H9 (cell line): Measurements from ENCODE around the gene LIPC. TPM values are rescaled to one million over a fixed set of nuclear protein-coding genes. Genes with fewer than 3 reads are reported as not detected.

Experiments
- DNase-seq: peaks from one replicate; pipeline ENCODE4 v3.0.0-alpha.2; 2017
- H2AFZ ChIP-seq: one replicate; pipeline ENCODE4 v1.6.1; 2013; ENCODE audit warnings: mild to moderate bottlenecking, low read length, control low read depth, moderate library complexity
- H2AK5ac ChIP-seq: 2 replicates; pipeline ENCODE4 v1.6.1; 2013; ENCODE audit warnings: low read length, control low read depth, mixed read lengths; ENCODE audit not compliant: insufficient read length
- H2BK120ac ChIP-seq: one replicate; pipeline ENCODE4 v1.6.1; 2013; ENCODE audit warnings: low read depth, mild to moderate bottlenecking, low read length, control low read depth, inconsistent platforms; ENCODE audit not compliant: poor library complexity, severe bottlenecking
- H2BK12ac ChIP-seq: 2 replicates; pipeline ENCODE4 v1.6.1; 2013; ENCODE audit warnings: low read length, control low read depth, mixed read lengths, low read depth; ENCODE audit not compliant: insufficient read length
- H2BK15ac ChIP-seq: 2 replicates; pipeline ENCODE4 v1.6.1; 2013; ENCODE audit warnings: low read depth, low read length, control low read depth
- H2BK20ac ChIP-seq: one replicate; pipeline ENCODE4 v1.6.1; 2013; ENCODE audit warnings: low read depth, mild to moderate bottlenecking, low read length, control low read depth, inconsistent platforms; ENCODE audit not compliant: poor library complexity, severe bottlenecking
- H2BK5ac ChIP-seq: 2 replicates; pipeline ENCODE4 v1.6.1; 2013; ENCODE audit warnings: low read length, control low read depth, mixed read lengths; ENCODE audit not compliant: insufficient read length
- H3K14ac ChIP-seq: 2 replicates; pipeline ENCODE4 v1.6.1; 2013; ENCODE audit warnings: low read length, control low read depth; ENCODE audit not compliant: insufficient read depth
- H3K18ac ChIP-seq: 2 replicates; pipeline ENCODE4 v1.6.1; 2013; ENCODE audit warnings: low read depth, mild to moderate bottlenecking, mixed read lengths, low read length, control low read depth; ENCODE audit not compliant: insufficient read length
- H3K23ac ChIP-seq: 2 replicates; pipeline ENCODE4 v1.6.1; 2013; ENCODE audit warnings: low read length, control low read depth, mixed read lengths, low read depth; ENCODE audit not compliant: insufficient read length
- H3K23me2 ChIP-seq: 2 replicates; pipeline ENCODE4 v1.6.1; 2013; ENCODE audit warnings: low read depth, mild to moderate bottlenecking, mixed read lengths, low read length, control low read depth; ENCODE audit not compliant: insufficient read length, poor library complexity, severe bottlenecking
- H3K27ac ChIP-seq: 2 replicates; pipeline ENCODE4 v1.5.1; 2013; ENCODE audit warnings: low read length, control low read depth, mixed read lengths, low read depth; ENCODE audit not compliant: insufficient read length
- H3K27me3 ChIP-seq: 2 replicates; pipeline ENCODE4 v1.6.1; 2013; ENCODE audit warnings: low read length, control low read depth, inconsistent platforms; ENCODE audit not compliant: insufficient read depth
- H3K4ac ChIP-seq: 2 replicates; pipeline ENCODE4 v1.6.1; 2013; ENCODE audit warnings: low read depth, mild to moderate bottlenecking, control low read depth, inconsistent platforms, low read length, moderate library complexity
- H3K4me1 ChIP-seq: 2 replicates; pipeline ENCODE4 v1.6.1; 2013; ENCODE audit warnings: low read length, control low read depth, inconsistent platforms; ENCODE audit not compliant: insufficient read depth
- H3K4me2 ChIP-seq: 2 replicates; pipeline ENCODE4 v1.6.1; 2013; ENCODE audit warnings: low read length, control low read depth, mixed read lengths; ENCODE audit not compliant: insufficient read length, insufficient read depth
- H3K56ac ChIP-seq: 2 replicates; pipeline ENCODE4 v1.6.1; 2013; ENCODE audit warnings: low read depth, mild to moderate bottlenecking, mixed read lengths, low read length, control low read depth; ENCODE audit not compliant: insufficient read length
- H3K79me1 ChIP-seq: 2 replicates; pipeline ENCODE4 v1.6.1; 2013; ENCODE audit warnings: low read depth, mild to moderate bottlenecking, moderate library complexity, low read length, control low read depth, inconsistent platforms; ENCODE audit not compliant: insufficient read depth, poor library complexity, severe bottlenecking
- H3K79me2 ChIP-seq: 2 replicates; pipeline ENCODE4 v1.6.1; 2013; ENCODE audit warnings: low read length, control low read depth, inconsistent platforms; ENCODE audit not compliant: insufficient read depth
- H3K9ac ChIP-seq: 2 replicates; pipeline ENCODE4 v1.6.1; 2013; ENCODE audit warnings: low read length, control low read depth, mixed read lengths; ENCODE audit not compliant: insufficient read length; ENCODE audit errors: extremely low read depth
- H3K9me3 ChIP-seq: one replicate; pipeline ENCODE4 v1.6.1; 2013; ENCODE audit warnings: low read depth, low read length, inconsistent platforms; ENCODE audit not compliant: control insufficient read depth
- H3T11ph ChIP-seq: one replicate; pipeline ENCODE4 v1.6.1; 2013; ENCODE audit warnings: mild to moderate bottlenecking, low read length, control low read depth, inconsistent platforms
- H4K20me1 ChIP-seq: one replicate; pipeline ENCODE4 v1.6.1; 2013; ENCODE audit not compliant: control insufficient read depth, insufficient read length, insufficient read depth
- H4K5ac ChIP-seq: 2 replicates; pipeline ENCODE4 v1.6.1; 2013; ENCODE audit warnings: low read depth, mild to moderate bottlenecking, mixed read lengths, low read length, control low read depth; ENCODE audit not compliant: insufficient read length
- H4K8ac ChIP-seq: replicated peaks from 2 replicates; pipeline ENCODE4 v1.6.1; 2013; ENCODE audit warnings: low read length, control low read depth, mixed read lengths, low read depth; ENCODE audit not compliant: insufficient read length
- H4K91ac ChIP-seq: 2 replicates; pipeline ENCODE4 v1.6.1; 2013; ENCODE audit warnings: low read depth, mild to moderate bottlenecking, moderate library complexity, mixed read lengths, low read length, control low read depth; ENCODE audit not compliant: insufficient read length
- H3K27ac Mint-ChIP-seq, 3 experiments: 2 replicates in 2 of 3; 3 replicates in 1 of 3; pipeline ENCODE4 v1.8.0; 2020 to 2021; ENCODE audit warnings: mixed read lengths in 3 of 3, mild to moderate bottlenecking in 1 of 3, moderate library complexity in 1 of 3
- H3K27me3 Mint-ChIP-seq: 2 replicates; pipeline ENCODE4 v1.8.0; 2021; ENCODE audit warnings: low read depth, mild to moderate bottlenecking, moderate library complexity, mixed read lengths
- H3K36me3 Mint-ChIP-seq, 3 experiments: 2 replicates in 2 of 3; 3 replicates in 1 of 3; pipeline ENCODE4 v1.8.0; 2020 to 2021; ENCODE audit warnings: low read depth in 3 of 3, mixed read lengths in 3 of 3; ENCODE audit not compliant: insufficient read depth in 1 of 3
- H3K4me1 Mint-ChIP-seq, 2 experiments: 2 replicates each; pipeline ENCODE4 v1.8.0; 2020; ENCODE audit warnings: mixed read lengths in 2 of 2
- H3K4me3 Mint-ChIP-seq, 2 experiments: 2 replicates in 1 of 2; 3 replicates in 1 of 2; pipeline ENCODE4 v1.8.0; 2020 to 2021; ENCODE audit warnings: mild to moderate bottlenecking in 2 of 2, mixed read lengths in 2 of 2, moderate library complexity in 1 of 2
- H3K9me3 Mint-ChIP-seq, 2 experiments: 2 replicates in 1 of 2; 3 replicates in 1 of 2; pipeline ENCODE4 v1.8.0; 2020; ENCODE audit warnings: mild to moderate bottlenecking in 2 of 2, mixed read lengths in 2 of 2, moderate library complexity in 1 of 2
- WGBS: extraction: QIAGEN DNeasy Blood & Tissue Kit; methylation state at CpG from one replicate; pipeline ENCODE4 v1.1.7; 2013; ENCODE audit warnings: missing lambda C conversion rate, low lambda C conversion rate, mixed read lengths; ENCODE audit not compliant: insufficient read length; ENCODE audit errors: extremely low coverage; 5-methylcytosine and 5-hydroxymethylcytosine counted together
- total RNA-seq: library from RNA; stranded (reverse); gene quantifications from 2 replicates; pipeline ENCODE4 v1.2.1, GENCODE V29; 2021
- TF ChIP-seq, protein P1 (sequence below): fragments of 200-600 bp; sonication (generic); conservative IDR thresholded peaks from 3 replicates; pipeline ENCODE4 v1.8.0; 2021; ENCODE audit warnings: antibody characterized with exemption, mild to moderate bottlenecking

LIPC gene
- total RNA-seq, 1 experiment from 2014 or later: not detected

DNA sequence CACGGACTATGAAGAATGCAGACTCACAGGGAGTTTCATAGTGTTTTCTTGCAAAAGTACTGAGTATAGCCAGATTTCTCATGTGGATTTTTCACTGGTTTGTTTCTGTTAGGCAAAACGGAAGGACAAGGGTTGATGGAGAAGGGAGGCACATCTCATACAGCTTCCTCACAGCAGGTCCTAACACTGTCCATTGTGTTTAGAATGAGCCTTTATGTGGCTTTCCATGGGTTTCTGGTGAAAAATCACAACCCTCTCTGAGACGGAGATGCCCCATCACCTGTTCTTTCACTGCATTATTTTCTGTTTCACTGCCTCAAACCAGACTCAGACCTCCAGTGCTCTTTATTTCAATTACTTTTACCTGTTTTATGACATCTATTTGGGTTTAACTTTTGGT lies 25.0 kb upstream of the LIPC start:
- no peak overlapping the region for H3K4me2 ChIP-seq
- H3K23me2 ChIP-seq: no peaks in the 10 kb centered on the region
- H4K5ac ChIP-seq: no peak overlapping the region
- H3K4me1 ChIP-seq: no peaks in the 10 kb centered on the region
- no peaks in the 10 kb centered on the region; a peak in 1 of 7 replicates for H3K36me3 Mint-ChIP-seq
- no peak overlapping the region for H3K4me3 Mint-ChIP-seq
- peaks cover 2% of the 10 kb centered on the region; the same call in 1 of the 2 replicates for H3K27me3 Mint-ChIP-seq
- H3T11ph ChIP-seq: no peak overlapping the region
- H3K79me2 ChIP-seq: no peaks in the 10 kb centered on the region
- TF ChIP-seq, protein P1, sequence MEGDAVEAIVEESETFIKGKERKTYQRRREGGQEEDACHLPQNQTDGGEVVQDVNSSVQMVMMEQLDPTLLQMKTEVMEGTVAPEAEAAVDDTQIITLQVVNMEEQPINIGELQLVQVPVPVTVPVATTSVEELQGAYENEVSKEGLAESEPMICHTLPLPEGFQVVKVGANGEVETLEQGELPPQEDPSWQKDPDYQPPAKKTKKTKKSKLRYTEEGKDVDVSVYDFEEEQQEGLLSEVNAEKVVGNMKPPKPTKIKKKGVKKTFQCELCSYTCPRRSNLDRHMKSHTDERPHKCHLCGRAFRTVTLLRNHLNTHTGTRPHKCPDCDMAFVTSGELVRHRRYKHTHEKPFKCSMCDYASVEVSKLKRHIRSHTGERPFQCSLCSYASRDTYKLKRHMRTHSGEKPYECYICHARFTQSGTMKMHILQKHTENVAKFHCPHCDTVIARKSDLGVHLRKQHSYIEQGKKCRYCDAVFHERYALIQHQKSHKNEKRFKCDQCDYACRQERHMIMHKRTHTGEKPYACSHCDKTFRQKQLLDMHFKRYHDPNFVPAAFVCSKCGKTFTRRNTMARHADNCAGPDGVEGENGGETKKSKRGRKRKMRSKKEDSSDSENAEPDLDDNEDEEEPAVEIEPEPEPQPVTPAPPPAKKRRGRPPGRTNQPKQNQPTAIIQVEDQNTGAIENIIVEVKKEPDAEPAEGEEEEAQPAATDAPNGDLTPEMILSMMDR: no peak
- no peak overlapping the region for H2AK5ac ChIP-seq
- no peaks in the 10 kb centered on the region for H3K9me3 Mint-ChIP-seq
- H2BK5ac ChIP-seq: no peak overlapping the region
- H3K4ac ChIP-seq: no peak overlapping the region
- H3K23ac ChIP-seq: no peak overlapping the region
- no peak for DNase-seq
- no peak overlapping the region for H3K56ac ChIP-seq
- H3K9me3 ChIP-seq: no peaks in the 10 kb centered on the region
- H2BK120ac ChIP-seq: no peak overlapping the region
- no peak overlapping the region for H3K27ac ChIP-seq
- no peak overlapping the region for H3K9ac ChIP-seq
- no peak overlapping the region for H4K8ac ChIP-seq
- H3K27me3 ChIP-seq: no peaks in the 10 kb centered on the region
- H2BK15ac ChIP-seq: no peak overlapping the region
- H4K20me1 ChIP-seq: no peaks in the 10 kb centered on the region
- H2BK20ac ChIP-seq: no peak overlapping the region
- peaks cover 5 to 14% of the 10 kb centered on the region in 2 experiments for H3K4me1 Mint-ChIP-seq
- H2BK12ac ChIP-seq: no peak overlapping the region
- no CpG with 5 or more reads among the region's 3 CpGs for WGBS
- H4K91ac ChIP-seq: no peak overlapping the region
- H3K14ac ChIP-seq: no peak overlapping the region
- H2AFZ ChIP-seq: no peak overlapping the region
- no peak overlapping the region for H3K18ac ChIP-seq
- H3K79me1 ChIP-seq: no peaks in the 10 kb centered on the region
- no peak overlapping the region for H3K27ac Mint-ChIP-seq
